A673 (cell line): Measurements from ENCODE around the gene WDR20. TPM values are rescaled to one million over a fixed set of nuclear protein-coding genes. Genes with fewer than 3 reads are reported as not detected.

Experiments used
- BruUV-seq: library from RNA; stranded (reverse); fragments of 400-500 nt; replicated peaks from 2 replicates; lab custom pipeline; 2021; lab: Mats Ljungman, UMichigan
- CTCF ChIA-PET: fragments of 300-600 bp; sonication (Branson Sonifier 250); formaldehyde crosslinking; loops from one replicate; lab custom pipeline; 2022; ENCODE audit warnings: antibody characterized with exemption; lab: Charles Lee
- POLR2A ChIA-PET: fragments of 300-600 bp; sonication (Branson Sonifier 250); formaldehyde crosslinking; loops from one replicate; lab custom pipeline; 2022; ENCODE audit warnings: antibody characterized with exemption; ENCODE audit not compliant: low non-redundant PET; lab: Charles Lee
- DNase-seq: peaks from one replicate; pipeline ENCODE4 v3.0.0-alpha.2; 2015; ENCODE audit warnings: low spot score
- H3K27ac ChIP-seq: fragments of 200-600 bp; sonication (generic); 2 replicates; pipeline ENCODE4 v1.5.1; 2016; ENCODE audit warnings: mixed run types, low read depth, mild to moderate bottlenecking, mixed read lengths, antibody characterized with exemption, low read length; ENCODE audit not compliant: poor library complexity, severe bottlenecking
- H3K27me3 ChIP-seq: fragments of 200-600 bp; sonication (generic); replicated peaks from 2 replicates; pipeline ENCODE4 v1.6.1; 2017; ENCODE audit warnings: mixed run types, low read depth, mild to moderate bottlenecking, mixed read lengths, antibody characterized with exemption, low read length; ENCODE audit not compliant: insufficient read depth, poor library complexity
- H3K36me3 ChIP-seq: fragments of 200-600 bp; sonication (generic); 2 replicates; pipeline ENCODE4 v1.6.1; 2016; ENCODE audit warnings: mixed run types, mild to moderate bottlenecking, mixed read lengths, antibody characterized with exemption, low read length; ENCODE audit not compliant: insufficient read depth, poor library complexity, severe bottlenecking
- H3K4me1 ChIP-seq: fragments of 200-600 bp; sonication (generic); 2 replicates; pipeline ENCODE4 v1.6.1; 2017; ENCODE audit warnings: mixed run types, mild to moderate bottlenecking, mixed read lengths, antibody characterized with exemption, low read length; ENCODE audit not compliant: insufficient read depth, poor library complexity, severe bottlenecking
- H3K4me3 ChIP-seq: fragments of 200-600 bp; sonication (generic); 2 replicates; pipeline ENCODE4 v1.5.1; 2016; ENCODE audit warnings: low read depth, mixed run types, mild to moderate bottlenecking, mixed read lengths, low read length; ENCODE audit not compliant: poor library complexity, severe bottlenecking
- H3K9me3 ChIP-seq: fragments of 200-600 bp; sonication (generic); 2 replicates; pipeline ENCODE4 v1.6.1; 2016; ENCODE audit warnings: mixed run types, low read depth, mild to moderate bottlenecking, mixed read lengths, antibody characterized with exemption, low read length; ENCODE audit not compliant: poor library complexity, severe bottlenecking
- EZH2 ChIP-seq: fragments of 200-600 bp; sonication (generic); IDR thresholded peaks from 2 replicates; pipeline ENCODE4 v1.6.1; 2017; ENCODE audit warnings: borderline replicate concordance, low read depth, mild to moderate bottlenecking, mixed read lengths, antibody characterized with exemption, low read length; ENCODE audit not compliant: poor library complexity, severe bottlenecking
- intact Hi-C: fragments of 100-400 bp; cut with micrococcal nuclease; formaldehyde crosslinking; loops from one replicate; pipeline ENCODE4 v1.10.0; 2022; ENCODE audit not compliant: unreplicated experiment
- total RNA-seq: library from RNA; stranded (reverse); gene quantifications from 2 replicates; pipeline ENCODE4 v1.2.3, GENCODE V29; 2021
- TF ChIP-seq, protein P1 (sequence below): fragments of 300-800, 200-600 bp; sonication (generic); conservative IDR thresholded peaks from 2 replicates; pipeline ENCODE4 v1.5.1; 2017; ENCODE audit warnings: low read depth, mild to moderate bottlenecking, antibody characterized with exemption, low read length, moderate library complexity, mixed read lengths

The WDR20 gene
- total RNA-seq, 1 experiment from 2014 or later, result 28.3 TPM

DNA sequence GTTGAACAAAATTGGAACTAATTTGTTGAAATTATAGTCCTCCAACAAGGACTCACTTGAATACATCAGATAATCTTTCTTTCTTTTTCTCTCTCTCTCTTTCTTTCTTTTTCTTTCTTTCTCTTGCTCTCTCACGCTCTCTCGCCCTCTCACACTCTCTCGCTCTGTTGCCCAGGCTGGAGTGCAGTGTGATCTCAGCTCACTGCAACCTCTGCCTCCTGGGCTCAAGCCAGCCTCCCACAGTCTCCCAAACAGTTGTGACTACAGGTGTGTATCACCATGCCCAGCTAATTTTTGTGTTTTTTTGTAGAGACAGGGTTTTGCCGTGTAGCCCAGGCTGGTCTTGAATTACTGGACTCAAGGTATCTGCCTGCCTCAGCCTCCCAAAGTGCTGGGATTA is 22.8 kb downstream of the WDR20 start:
- Histone ChIP-seq H3K9me3 (no peaks in the 10 kb centered on the region), H3K4me3 (no peak overlapping the region), H3K27ac (no peak overlapping the region), H3K27me3 (no peaks in the 10 kb centered on the region), H3K36me3 (no peaks in the 10 kb centered on the region), H3K4me1 (no peaks in the 10 kb centered on the region)
- intact Hi-C loops, result no loop called here
- ChIA-PET POLR2A (no interaction called here), CTCF (no interaction called here)
- no TSS peak for BruUV-seq
- DNase-seq, result no peak
- TF ChIP-seq, protein P1, sequence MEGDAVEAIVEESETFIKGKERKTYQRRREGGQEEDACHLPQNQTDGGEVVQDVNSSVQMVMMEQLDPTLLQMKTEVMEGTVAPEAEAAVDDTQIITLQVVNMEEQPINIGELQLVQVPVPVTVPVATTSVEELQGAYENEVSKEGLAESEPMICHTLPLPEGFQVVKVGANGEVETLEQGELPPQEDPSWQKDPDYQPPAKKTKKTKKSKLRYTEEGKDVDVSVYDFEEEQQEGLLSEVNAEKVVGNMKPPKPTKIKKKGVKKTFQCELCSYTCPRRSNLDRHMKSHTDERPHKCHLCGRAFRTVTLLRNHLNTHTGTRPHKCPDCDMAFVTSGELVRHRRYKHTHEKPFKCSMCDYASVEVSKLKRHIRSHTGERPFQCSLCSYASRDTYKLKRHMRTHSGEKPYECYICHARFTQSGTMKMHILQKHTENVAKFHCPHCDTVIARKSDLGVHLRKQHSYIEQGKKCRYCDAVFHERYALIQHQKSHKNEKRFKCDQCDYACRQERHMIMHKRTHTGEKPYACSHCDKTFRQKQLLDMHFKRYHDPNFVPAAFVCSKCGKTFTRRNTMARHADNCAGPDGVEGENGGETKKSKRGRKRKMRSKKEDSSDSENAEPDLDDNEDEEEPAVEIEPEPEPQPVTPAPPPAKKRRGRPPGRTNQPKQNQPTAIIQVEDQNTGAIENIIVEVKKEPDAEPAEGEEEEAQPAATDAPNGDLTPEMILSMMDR, result no peak
- TF ChIP-seq EZH2, result no peak

DNA sequence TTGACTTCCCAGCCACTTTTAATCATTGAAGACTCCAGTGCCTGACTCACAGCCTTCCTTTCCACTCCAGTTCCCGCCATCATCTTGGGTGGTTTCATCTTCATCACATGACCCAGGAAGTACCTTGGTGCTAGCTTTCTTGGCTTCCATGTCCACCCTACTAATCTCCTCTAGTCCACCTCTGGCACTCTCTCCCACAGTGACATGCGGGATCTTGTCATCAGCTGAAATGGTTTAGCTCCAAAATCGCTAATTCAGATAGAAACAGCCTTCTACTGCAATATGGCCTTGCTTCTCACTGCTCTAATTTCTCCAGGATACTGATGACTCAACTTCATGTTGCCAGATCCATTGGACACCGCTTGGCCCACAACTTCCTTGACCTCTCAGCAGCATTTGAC is 24.5 kb downstream of the WDR20 start:
- H3K4me3 ChIP-seq, result no peak overlapping the region
- no peak for DNase-seq
- H3K27ac ChIP-seq, result no peak overlapping the region
- CTCF ChIA-PET, result no interaction called here
- POLR2A ChIA-PET, result no interaction called here
- H3K4me1 ChIP-seq, result no peaks in the 10 kb centered on the region
- no peaks in the 10 kb centered on the region for H3K27me3 ChIP-seq
- intact Hi-C loops, result no loop called here
- no peak for TF ChIP-seq EZH2
- TF ChIP-seq, protein P1, result no peak
- BruUV-seq, result no TSS peak
- H3K9me3 ChIP-seq, result no peaks in the 10 kb centered on the region
- H3K36me3 ChIP-seq, result no peaks in the 10 kb centered on the region

DNA sequence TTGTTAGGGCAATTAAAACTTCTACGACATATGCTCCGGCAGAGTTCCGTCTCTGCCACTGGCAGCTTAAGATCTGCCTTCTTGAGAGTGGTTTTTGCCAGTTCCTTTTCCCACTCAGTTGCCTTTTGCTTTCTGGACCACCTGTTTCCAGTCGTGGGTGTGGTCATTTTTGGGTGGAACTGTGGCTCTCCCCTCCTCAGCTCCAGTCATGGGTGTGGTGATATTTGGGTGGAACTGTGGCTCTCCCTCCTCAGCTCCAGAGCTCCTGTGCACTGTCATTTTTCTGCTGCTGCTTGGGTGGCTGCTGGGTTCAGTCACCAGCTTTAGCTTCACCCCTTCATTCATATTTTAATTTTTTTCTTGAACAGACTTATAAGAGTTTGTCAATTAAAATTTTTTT is 25.3 kb downstream of the WDR20 start:
- POLR2A ChIA-PET, result no interaction called here

More for the DNA sequence above, 25.3 kb downstream of the WDR20 start:
- no peaks in the 10 kb centered on the region for H3K36me3 ChIP-seq
- no peaks in the 10 kb centered on the region for H3K4me1 ChIP-seq
- no peaks in the 10 kb centered on the region for H3K27me3 ChIP-seq
- CTCF ChIA-PET, result no interaction called here
- no TSS peak for BruUV-seq
- H3K4me3 ChIP-seq, result no peak overlapping the region
- no peaks in the 10 kb centered on the region for H3K9me3 ChIP-seq
- no peak for DNase-seq
- TF ChIP-seq EZH2, result no peak
- TF ChIP-seq, protein P1, result no peak
- intact Hi-C loops, result no loop called here
- H3K27ac ChIP-seq, result no peak overlapping the region
